CMK (cell line): ENCODE measurements around the gene TMEM184B.

Source experiments
- DNase-seq: peaks from one replicate; pipeline ENCODE4 v3.0.0-alpha.2; 2010; ENCODE audit warnings: low read depth

TMEM184B gene

GRCh38 chr22:38226853-38227649, 45.8 kb downstream of the TMEM184B start:
- no peak for DNase-seq

GRCh38 chr22:38223289-38223960, 49.4 kb downstream of the TMEM184B start:
- no peak for DNase-seq

GRCh38 chr22:38222797-38223119, 50.1 kb downstream of the TMEM184B start:
- DNase-seq = no peak

- DNase-seq = no peak
Observed at GRCh38 chr22:38221908-38222796, 50.7 kb downstream of the TMEM184B start.

- DNase-seq = no peak
Observed at GRCh38 chr22:38221407-38221806, 51.4 kb downstream of the TMEM184B start.

GRCh38 chr22:38220653-38221386, 52.0 kb downstream of the TMEM184B start:
- DNase-seq = no peak

- no peak for DNase-seq
Observed at GRCh38 chr22:38220163-38220562, 52.6 kb downstream of the TMEM184B start.

GRCh38 chr22:38219632-38220031, 53.2 kb downstream of the TMEM184B start:
- no peak for DNase-seq

- DNase-seq = no peak
Observed at GRCh38 chr22:38218661-38219622, 53.9 kb downstream of the TMEM184B start.

GRCh38 chr22:38215156-38216038, 57.4 kb downstream of the TMEM184B start:
- no peak for DNase-seq

- DNase-seq = no peak
Observed at GRCh38 chr22:38214302-38215056, 58.3 kb downstream of the TMEM184B start.

- no peak for DNase-seq
Observed at GRCh38 chr22:38213990-38214301, 58.9 kb downstream of the TMEM184B start.

GRCh38 chr22:38213319-38213989, 59.4 kb downstream of the TMEM184B start:
- no peak for DNase-seq

- DNase-seq = no peak
Observed at GRCh38 chr22:38212442-38212841, 60.4 kb downstream of the TMEM184B start.

- no peak for DNase-seq
Observed at GRCh38 chr22:38211556-38211955, 61.3 kb downstream of the TMEM184B start.

GRCh38 chr22:38208551-38208968, 64.2 kb downstream of the TMEM184B start:
- DNase-seq = no peak

GRCh38 chr22:38207898-38208432, 64.8 kb downstream of the TMEM184B start:
- DNase-seq = no peak
